HEK293T (cell line): Measurements from ENCODE around the gene ATG7.

ENCODE experiments used
- ARNT ChIP-seq: fragments of 450-650 bp; IDR thresholded peaks from 2 replicates; pipeline ENCODE4 v1.6.1; 2017; ENCODE audit warnings: mild to moderate bottlenecking
- BHLHE40 ChIP-seq: fragments of 450-650 bp; IDR thresholded peaks from 2 replicates; pipeline ENCODE4 v1.6.1; 2016; ENCODE audit warnings: mild to moderate bottlenecking, moderate library complexity, borderline replicate concordance
- ELF4 ChIP-seq: fragments of 450-650 bp; IDR thresholded peaks from 2 replicates; pipeline ENCODE4 v1.6.1; 2017; ENCODE audit warnings: antibody characterized with exemption
- FOXA1 ChIP-seq: fragments of 450-650 bp; IDR thresholded peaks from 2 replicates; pipeline ENCODE4 v1.6.1; 2016; ENCODE audit warnings: mild to moderate bottlenecking
- FOXK2 ChIP-seq: fragments of 450-650 bp; IDR thresholded peaks from 2 replicates; pipeline ENCODE4 v1.6.1; 2016; ENCODE audit warnings: mild to moderate bottlenecking
- FOXM1 ChIP-seq: fragments of 450-650 bp; IDR thresholded peaks from 2 replicates; pipeline ENCODE4 v1.6.1; 2017; ENCODE audit warnings: mild to moderate bottlenecking, borderline replicate concordance
- L3MBTL2 ChIP-seq: fragments of 450-650 bp; conservative IDR thresholded peaks from 2 replicates; pipeline ENCODE4 v1.6.1; 2016; ENCODE audit warnings: mild to moderate bottlenecking
- LEF1 ChIP-seq: fragments of 450-650 bp; IDR thresholded peaks from 2 replicates; pipeline ENCODE4 v1.6.1; 2017; ENCODE audit warnings: mild to moderate bottlenecking, borderline replicate concordance
- PKNOX1 ChIP-seq: fragments of 450-650 bp; IDR thresholded peaks from 2 replicates; pipeline ENCODE4 v1.6.1; 2016
- SP1 ChIP-seq: fragments of 450-650 bp; IDR thresholded peaks from 2 replicates; pipeline ENCODE4 v1.6.1; 2017
- SUZ12 ChIP-seq: fragments of 450-650 bp; IDR thresholded peaks from 2 replicates; pipeline ENCODE4 v1.6.1; 2016; ENCODE audit warnings: mild to moderate bottlenecking
- TARDBP ChIP-seq: fragments of 450-650 bp; IDR thresholded peaks from 2 replicates; pipeline ENCODE4 v1.6.1; 2016
- ZNF384 ChIP-seq: fragments of 450-650 bp; IDR thresholded peaks from 2 replicates; pipeline ENCODE4 v1.6.1; 2016

GRCh38 chr3:11543141-11543947, 271.1 kb downstream of the ATG7 start:
- no peak for TF ChIP-seq ELF4
- TF ChIP-seq FOXM1: no peak
- no peak for TF ChIP-seq FOXK2
- no peak for TF ChIP-seq FOXA1
- TF ChIP-seq SUZ12: no peak
- TF ChIP-seq LEF1: no peak
- no peak for TF ChIP-seq ZNF384
- TF ChIP-seq TARDBP: no peak
- TF ChIP-seq BHLHE40: no peak
- no peak for TF ChIP-seq PKNOX1
- TF ChIP-seq ARNT: no peak
- TF ChIP-seq L3MBTL2: no peak
- no peak for TF ChIP-seq SP1
